ENCODE measurements around the gene SNX14. TPM values are rescaled to one million over a fixed set of nuclear protein-coding genes. Genes with fewer than 3 reads are reported as not detected.

The SNX14 gene
- total RNA-seq, 1 experiment from 2014 or later: 119 TPM

DNA sequence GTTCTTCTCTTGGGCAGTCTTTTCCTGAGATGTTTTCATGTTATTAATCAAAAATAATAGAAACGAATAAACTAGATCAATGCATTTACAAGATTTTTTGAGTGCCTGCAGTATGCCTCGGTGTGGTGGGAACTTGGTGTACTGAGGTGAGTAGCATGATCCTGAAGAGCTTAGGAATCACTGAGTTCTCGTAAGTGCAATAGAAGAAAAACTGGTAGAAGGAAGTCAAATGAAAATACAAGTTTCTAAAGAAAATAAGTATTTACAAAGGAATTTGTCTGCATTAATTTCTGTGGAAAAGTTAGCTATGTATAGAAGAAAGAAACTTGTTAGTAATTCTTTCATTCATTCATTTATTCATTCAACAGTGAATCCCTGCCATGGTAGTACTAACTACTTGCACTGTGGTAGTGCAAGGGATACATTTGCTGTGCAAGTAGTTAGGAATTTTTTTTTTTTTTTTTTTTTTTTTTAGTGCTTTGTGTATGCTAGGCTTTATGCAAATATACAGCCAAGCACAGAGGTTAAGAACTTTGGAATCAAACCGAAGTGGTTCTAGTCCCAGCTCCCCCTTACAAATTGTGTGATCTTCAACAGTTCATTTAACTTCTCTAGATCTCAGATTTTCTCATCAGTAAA is 129.9 kb downstream of the SNX14 start:
- POLR2A ChIA-PET: interaction anchor here (1.2 to 2.2 kb wide), 4 partner anchors 8 to 19 kb away, joined by 3 to 9 read pairs (median 4); no protein-coding TSS in a partner anchor
- CTCF ChIA-PET: interaction anchor here (1.7 kb wide), 1 partner anchor 19 kb away, joined by 10 read pairs; no protein-coding TSS in a partner anchor
- H3K36me3 ChIP-seq (ENCODE audit: control insufficient read depth, insufficient read depth, low read length): no peaks in the 10 kb centered on the region

DNA sequence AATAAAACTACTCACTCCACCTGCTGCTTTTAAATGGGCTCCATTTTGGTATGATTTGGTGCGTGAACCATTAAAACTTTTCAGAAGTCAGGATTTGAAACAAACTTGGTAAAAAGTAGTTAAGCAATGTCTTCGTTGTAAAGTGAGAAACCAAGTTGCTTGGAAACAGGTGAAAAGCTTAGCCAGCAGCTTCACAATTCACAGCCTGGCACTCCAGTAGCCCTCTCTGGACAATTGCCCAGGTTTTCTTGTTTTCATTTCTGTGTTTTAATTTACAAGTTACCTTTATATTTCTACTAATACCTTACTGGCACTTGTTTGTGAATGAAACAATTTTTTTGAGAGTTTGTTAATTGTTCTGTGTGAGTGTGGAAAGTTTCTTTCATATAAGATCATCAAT is 131.0 kb downstream of the SNX14 start:
- intact Hi-C loops (cut with micrococcal nuclease; ENCODE audit: unreplicated experiment): loop anchor here (10.0 kb wide), 1 partner anchor 58 kb away; no protein-coding TSS in a partner anchor
- no TSS peak for BruUV-seq (replicated peaks)
- no peak for DNase-seq (ENCODE audit: low read depth, low spot score)
- Histone ChIP-seq H3K36me3 (ENCODE audit: control insufficient read depth, insufficient read depth, low read length) (no peaks in the 10 kb centered on the region), H3K4me1 (ENCODE audit: control insufficient read depth, insufficient read depth, low read length) (peaks cover 85% of the 10 kb centered on the region), H3K9me3 (ENCODE audit: control insufficient read depth, insufficient read depth, low read depth, low read length) (no peaks in the 10 kb centered on the region), H3K4me3 (ENCODE audit: low read depth in 2 of 2, low read length in 2 of 2) (no peak overlapping the region), H3K27ac (ENCODE audit: low read length) (peak overlapping the region; percentile 90), H3K27me3 (ENCODE audit: control insufficient read depth, insufficient read depth, low read length) (no peaks in the 10 kb centered on the region)
- TF ChIP-seq TCF7L2 (IDR thresholded peaks at IDR 0.05; ENCODE audit: low read depth, low read length): no peak
- TF ChIP-seq, protein P1, sequence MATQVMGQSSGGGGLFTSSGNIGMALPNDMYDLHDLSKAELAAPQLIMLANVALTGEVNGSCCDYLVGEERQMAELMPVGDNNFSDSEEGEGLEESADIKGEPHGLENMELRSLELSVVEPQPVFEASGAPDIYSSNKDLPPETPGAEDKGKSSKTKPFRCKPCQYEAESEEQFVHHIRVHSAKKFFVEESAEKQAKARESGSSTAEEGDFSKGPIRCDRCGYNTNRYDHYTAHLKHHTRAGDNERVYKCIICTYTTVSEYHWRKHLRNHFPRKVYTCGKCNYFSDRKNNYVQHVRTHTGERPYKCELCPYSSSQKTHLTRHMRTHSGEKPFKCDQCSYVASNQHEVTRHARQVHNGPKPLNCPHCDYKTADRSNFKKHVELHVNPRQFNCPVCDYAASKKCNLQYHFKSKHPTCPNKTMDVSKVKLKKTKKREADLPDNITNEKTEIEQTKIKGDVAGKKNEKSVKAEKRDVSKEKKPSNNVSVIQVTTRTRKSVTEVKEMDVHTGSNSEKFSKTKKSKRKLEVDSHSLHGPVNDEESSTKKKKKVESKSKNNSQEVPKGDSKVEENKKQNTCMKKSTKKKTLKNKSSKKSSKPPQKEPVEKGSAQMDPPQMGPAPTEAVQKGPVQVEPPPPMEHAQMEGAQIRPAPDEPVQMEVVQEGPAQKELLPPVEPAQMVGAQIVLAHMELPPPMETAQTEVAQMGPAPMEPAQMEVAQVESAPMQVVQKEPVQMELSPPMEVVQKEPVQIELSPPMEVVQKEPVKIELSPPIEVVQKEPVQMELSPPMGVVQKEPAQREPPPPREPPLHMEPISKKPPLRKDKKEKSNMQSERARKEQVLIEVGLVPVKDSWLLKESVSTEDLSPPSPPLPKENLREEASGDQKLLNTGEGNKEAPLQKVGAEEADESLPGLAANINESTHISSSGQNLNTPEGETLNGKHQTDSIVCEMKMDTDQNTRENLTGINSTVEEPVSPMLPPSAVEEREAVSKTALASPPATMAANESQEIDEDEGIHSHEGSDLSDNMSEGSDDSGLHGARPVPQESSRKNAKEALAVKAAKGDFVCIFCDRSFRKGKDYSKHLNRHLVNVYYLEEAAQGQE (IDR thresholded peaks at IDR 0.05; ENCODE audit: insufficient read depth in 1 of 2, low read depth in 2 of 2, low read length in 1 of 2): no peak
- no peak for TF ChIP-seq SIN3A (IDR thresholded peaks at IDR 0.05; ENCODE audit: borderline replicate concordance, insufficient read depth, low read depth, low read length)
- TF ChIP-seq POLR2AphosphoS5 (IDR thresholded peaks at IDR 0.05; ENCODE audit: low read depth, low read length): no peak
- TF ChIP-seq, protein P2, sequence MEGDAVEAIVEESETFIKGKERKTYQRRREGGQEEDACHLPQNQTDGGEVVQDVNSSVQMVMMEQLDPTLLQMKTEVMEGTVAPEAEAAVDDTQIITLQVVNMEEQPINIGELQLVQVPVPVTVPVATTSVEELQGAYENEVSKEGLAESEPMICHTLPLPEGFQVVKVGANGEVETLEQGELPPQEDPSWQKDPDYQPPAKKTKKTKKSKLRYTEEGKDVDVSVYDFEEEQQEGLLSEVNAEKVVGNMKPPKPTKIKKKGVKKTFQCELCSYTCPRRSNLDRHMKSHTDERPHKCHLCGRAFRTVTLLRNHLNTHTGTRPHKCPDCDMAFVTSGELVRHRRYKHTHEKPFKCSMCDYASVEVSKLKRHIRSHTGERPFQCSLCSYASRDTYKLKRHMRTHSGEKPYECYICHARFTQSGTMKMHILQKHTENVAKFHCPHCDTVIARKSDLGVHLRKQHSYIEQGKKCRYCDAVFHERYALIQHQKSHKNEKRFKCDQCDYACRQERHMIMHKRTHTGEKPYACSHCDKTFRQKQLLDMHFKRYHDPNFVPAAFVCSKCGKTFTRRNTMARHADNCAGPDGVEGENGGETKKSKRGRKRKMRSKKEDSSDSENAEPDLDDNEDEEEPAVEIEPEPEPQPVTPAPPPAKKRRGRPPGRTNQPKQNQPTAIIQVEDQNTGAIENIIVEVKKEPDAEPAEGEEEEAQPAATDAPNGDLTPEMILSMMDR (IDR thresholded peaks at IDR 0.05): no peak
- in situ Hi-C loops (cut with HindIII; ENCODE audit: low pct_unique_long_range_greater_than_20kb, low sequenced_read_pairs): no loop called here
- ATAC-seq: no peak
- POLR2A ChIA-PET: interaction anchor here (0.7 to 2.2 kb wide), 3 partner anchors 12 to 72 kb away, joined by 3 to 9 read pairs (median 4); no protein-coding TSS in a partner anchor
- CTCF ChIA-PET: interaction anchor here (1.0 to 1.7 kb wide), 2 partner anchors 20 kb away, joined by 4 to 10 read pairs; no protein-coding TSS in a partner anchor

More for the DNA sequence above, 129.9 kb downstream of the SNX14 start:
- ATAC-seq (no peak; the same call in 1 of the 2 replicates), DNase-seq (ENCODE audit: low read depth, low spot score) (no peak)
- Histone ChIP-seq H3K27me3 (ENCODE audit: control insufficient read depth, insufficient read depth, low read length) (no peaks in the 10 kb centered on the region), H3K27ac (ENCODE audit: low read length) (peak overlapping the region; percentile 90), H3K4me3 (ENCODE audit: low read depth in 2 of 2, low read length in 2 of 2) (peak overlapping the region in 1 of 2 experiments; percentile 35; a peak in 1 of 4 replicates), H3K4me1 (ENCODE audit: control insufficient read depth, insufficient read depth, low read length) (peaks cover 83% of the 10 kb centered on the region), H3K9me3 (ENCODE audit: control insufficient read depth, insufficient read depth, low read depth, low read length) (no peaks in the 10 kb centered on the region)
- BruUV-seq (replicated peaks): TSS peak; percentile 91
- TF ChIP-seq, protein P1 (IDR thresholded peaks at IDR 0.05; ENCODE audit: insufficient read depth in 1 of 2, low read depth in 2 of 2, low read length in 1 of 2): no peak
- TF ChIP-seq TCF7L2 (IDR thresholded peaks at IDR 0.05; ENCODE audit: low read depth, low read length) (no peak), SIN3A (IDR thresholded peaks at IDR 0.05; ENCODE audit: borderline replicate concordance, insufficient read depth, low read depth, low read length) (no peak), POLR2AphosphoS5 (IDR thresholded peaks at IDR 0.05; ENCODE audit: low read depth, low read length) (no peak)
- TF ChIP-seq, protein P2 (IDR thresholded peaks at IDR 0.05): no peak
- in situ Hi-C loops (cut with HindIII; ENCODE audit: low pct_unique_long_range_greater_than_20kb, low sequenced_read_pairs) (no loop called here), intact Hi-C loops (cut with micrococcal nuclease; ENCODE audit: unreplicated experiment) (loop anchor here (10.0 kb wide), 1 partner anchor 59 kb away; no protein-coding TSS in a partner anchor)

All from Panc1 (cell line).